ENCODE results near the gene IFT80.
"Not testable (repeated sequence)": the region's sequence is repeated elsewhere in the genome, so short reads cannot be mapped to it uniquely, and the experiment has no call there.

IFT80 gene

DNA sequence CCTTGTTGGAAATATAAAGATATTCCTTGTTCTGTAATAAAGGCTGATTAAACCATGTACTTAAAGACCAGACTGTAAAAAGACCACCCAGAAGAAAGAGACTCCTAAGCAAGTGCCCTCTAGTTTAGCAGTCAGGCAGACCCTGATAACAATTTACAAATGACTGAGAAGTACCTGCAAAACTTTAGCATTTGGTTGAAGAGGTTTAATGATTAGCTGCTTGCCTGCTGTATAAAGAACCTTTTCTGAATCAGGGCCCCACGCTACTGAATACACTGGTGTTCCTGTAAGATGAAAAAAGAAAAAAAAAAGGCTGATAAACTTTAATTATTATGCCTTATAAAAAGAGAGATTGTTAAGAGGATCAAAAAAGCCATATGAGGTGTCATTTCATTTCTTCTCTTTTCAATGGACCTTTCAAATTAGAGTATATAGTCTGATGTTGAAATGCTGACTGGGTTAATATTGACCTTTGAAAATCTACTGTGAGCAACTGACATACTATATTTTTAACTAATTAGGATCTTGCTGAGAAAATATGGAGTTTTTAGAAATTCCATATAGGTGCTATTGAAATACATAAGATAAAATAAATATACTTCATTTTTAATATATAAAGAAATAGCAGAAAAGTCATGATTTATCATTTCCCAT lies 33.0 kb downstream of the IFT80 start:
- no peak for DNase-seq (ENCODE audit: low read depth)
- no peak overlapping the region for H3K4me3 ChIP-seq (replicated peaks; ENCODE audit: low read depth, low read length)
- TF ChIP-seq, protein P1, sequence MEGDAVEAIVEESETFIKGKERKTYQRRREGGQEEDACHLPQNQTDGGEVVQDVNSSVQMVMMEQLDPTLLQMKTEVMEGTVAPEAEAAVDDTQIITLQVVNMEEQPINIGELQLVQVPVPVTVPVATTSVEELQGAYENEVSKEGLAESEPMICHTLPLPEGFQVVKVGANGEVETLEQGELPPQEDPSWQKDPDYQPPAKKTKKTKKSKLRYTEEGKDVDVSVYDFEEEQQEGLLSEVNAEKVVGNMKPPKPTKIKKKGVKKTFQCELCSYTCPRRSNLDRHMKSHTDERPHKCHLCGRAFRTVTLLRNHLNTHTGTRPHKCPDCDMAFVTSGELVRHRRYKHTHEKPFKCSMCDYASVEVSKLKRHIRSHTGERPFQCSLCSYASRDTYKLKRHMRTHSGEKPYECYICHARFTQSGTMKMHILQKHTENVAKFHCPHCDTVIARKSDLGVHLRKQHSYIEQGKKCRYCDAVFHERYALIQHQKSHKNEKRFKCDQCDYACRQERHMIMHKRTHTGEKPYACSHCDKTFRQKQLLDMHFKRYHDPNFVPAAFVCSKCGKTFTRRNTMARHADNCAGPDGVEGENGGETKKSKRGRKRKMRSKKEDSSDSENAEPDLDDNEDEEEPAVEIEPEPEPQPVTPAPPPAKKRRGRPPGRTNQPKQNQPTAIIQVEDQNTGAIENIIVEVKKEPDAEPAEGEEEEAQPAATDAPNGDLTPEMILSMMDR (IDR thresholded peaks at IDR 0.05; ENCODE audit: low read length, missing control alignments) = no peak

DNA sequence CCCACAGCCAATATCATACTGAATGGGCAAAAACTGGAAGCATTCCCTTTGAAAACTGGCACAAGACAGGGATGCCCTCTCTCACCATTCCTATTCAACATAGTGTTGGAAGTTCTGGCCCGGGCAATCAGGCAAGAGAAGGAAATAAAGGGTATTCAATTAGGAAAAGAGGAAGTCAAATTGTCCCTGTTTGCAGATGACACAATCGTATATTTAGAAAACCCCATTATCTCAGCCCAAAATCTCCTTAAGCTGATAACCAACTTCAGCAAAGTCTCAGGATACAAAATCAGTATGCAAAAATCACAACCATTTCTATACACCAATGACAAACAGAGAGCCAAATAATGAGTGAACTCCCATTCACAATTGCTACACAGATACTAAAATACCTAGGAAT lies 36.1 kb downstream of the IFT80 start:
- H3K4me3 ChIP-seq (replicated peaks; ENCODE audit: low read depth, low read length); DNase-seq (ENCODE audit: low read depth): not testable (repeated sequence)

DNA sequence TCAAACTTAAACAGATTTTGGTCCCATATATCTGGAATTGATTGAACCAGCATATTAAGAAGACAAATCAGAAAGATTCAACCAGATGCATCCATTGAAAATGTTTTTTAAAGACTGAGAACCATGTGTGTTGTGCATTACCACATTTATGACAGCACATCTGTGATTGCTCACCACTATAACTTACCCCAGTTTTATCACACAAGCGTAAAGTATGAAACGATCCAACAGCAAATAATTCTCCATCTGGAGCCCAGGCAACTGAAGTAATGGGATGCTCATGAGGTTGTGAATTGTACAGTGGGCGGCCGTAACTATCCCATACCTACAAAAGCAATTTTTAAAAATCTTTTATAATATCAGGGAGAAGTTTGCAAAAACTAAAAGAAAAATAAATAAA lies 43.2 kb downstream of the IFT80 start:
- no peak for DNase-seq (ENCODE audit: low read depth)
- H3K4me3 ChIP-seq (replicated peaks; ENCODE audit: low read depth, low read length) = no peak overlapping the region
- TF ChIP-seq, protein P1 (IDR thresholded peaks at IDR 0.05; ENCODE audit: low read length, missing control alignments) = no peak

DNA sequence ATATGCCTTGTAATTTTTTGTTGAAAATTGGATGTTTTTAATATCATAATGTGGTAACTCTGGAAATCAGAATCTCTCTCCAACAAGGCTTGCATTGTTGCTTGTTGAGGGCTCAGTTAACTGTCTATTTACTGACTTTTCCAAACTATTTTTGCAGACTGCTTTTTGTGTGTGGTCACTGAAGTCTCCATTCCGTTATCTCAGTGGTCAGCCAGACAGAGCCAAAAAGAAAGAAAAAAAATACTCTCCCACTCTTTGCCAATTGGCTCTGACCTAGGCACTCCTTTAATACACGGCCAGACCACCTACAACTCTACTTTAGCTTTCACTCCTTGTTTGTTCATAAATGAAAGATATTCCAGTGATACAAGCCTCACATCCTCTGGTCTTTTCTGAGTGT lies 52.5 kb downstream of the IFT80 start:
- no peak for DNase-seq (ENCODE audit: low read depth)
- TF ChIP-seq, protein P1 (IDR thresholded peaks at IDR 0.05; ENCODE audit: low read length, missing control alignments) = no peak
- no peak overlapping the region for H3K4me3 ChIP-seq (replicated peaks; ENCODE audit: low read depth, low read length)

DNA sequence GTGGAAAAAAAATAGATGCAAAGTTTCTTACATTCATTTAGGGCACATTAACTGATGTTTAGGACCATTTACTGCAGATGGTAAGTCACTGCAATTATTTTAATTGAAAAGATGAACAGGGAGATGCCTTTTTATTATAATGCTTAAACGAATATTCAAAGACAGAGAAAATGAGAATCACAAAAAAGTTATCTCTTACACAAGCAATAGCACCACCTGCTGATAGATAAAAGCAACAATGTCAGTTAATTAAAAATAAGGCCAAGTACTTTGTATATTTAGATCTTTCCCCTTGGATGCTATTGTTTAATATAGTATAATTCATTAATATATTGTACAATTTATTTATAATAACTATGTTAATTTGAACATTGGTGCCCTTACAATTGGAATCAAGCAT lies 55.9 kb downstream of the IFT80 start:
- no peak overlapping the region for H3K4me3 ChIP-seq (replicated peaks; ENCODE audit: low read depth, low read length)
- peak; percentile 39 for DNase-seq (ENCODE audit: low read depth)
- TF ChIP-seq, protein P1 (IDR thresholded peaks at IDR 0.05; ENCODE audit: low read length, missing control alignments) = peak; percentile 36

DNA sequence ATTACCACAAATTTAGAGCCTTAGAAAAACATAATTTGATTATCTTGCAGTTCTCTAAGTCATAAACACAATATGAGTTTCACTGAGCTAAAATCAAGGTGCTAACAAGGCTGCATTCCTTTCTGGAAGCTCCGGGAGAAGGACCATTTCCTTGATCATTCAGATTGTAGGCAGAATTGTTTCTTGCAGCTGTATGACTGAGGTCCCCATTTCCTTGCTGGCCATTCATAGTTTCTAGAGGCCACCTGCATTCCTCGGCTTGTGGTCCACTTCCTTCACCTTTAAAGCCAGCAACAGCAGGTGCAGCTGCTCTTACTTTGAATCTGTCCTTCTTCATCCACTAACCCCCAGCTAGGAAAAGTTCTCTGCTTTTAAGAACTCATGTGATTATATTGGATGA lies 58.7 kb downstream of the IFT80 start:
- DNase-seq (ENCODE audit: low read depth) = no peak
- H3K4me3 ChIP-seq (replicated peaks; ENCODE audit: low read depth, low read length) = no peak overlapping the region
- TF ChIP-seq, protein P1 (IDR thresholded peaks at IDR 0.05; ENCODE audit: low read length, missing control alignments) = no peak

DNA sequence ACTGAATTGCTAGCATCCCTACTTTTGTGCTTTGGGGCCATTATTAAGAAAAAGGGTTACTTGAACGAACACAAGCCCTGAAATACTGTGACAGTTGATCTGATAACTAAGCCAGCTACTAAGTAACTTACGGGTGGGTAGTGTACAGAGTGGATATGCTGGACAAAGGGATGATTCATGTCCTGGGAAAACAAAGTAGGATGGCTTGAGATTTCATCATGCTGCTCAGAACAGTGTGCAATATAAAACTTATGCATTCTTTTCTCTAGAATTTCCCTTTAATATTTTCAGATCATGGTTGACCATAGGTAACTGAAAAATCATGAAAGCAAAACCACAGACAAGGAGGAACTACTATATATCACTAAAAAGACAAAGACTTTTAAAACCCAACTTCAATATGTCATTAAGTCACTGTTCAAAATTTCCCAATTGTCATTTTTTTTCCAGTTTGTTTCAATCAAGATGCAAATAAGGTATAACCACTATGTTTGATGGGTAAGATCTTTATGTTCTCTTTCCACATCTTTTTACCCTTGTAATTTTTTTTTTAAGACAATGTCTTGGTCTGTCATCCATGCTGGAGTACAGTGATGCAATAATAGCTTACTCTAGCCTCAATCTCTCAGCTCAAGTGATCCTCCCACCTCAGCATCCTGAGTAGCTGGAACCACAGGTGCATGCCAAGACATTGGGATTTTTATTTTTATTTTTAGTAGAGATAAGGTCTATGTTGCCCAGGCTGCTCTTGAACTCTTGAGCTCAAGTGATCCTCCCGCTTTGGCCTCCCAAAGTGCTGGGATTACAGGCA lies 67.7 kb downstream of the IFT80 start:
- TF ChIP-seq, protein P1 (IDR thresholded peaks at IDR 0.05; ENCODE audit: low read length, missing control alignments) = no peak
- H3K4me3 ChIP-seq (replicated peaks; ENCODE audit: low read depth, low read length) = no peak overlapping the region
- peak; percentile 93 for DNase-seq (ENCODE audit: low read depth)
